Amygdala (tissue), 56 donors: ENCODE measurements around the gene TUBB2B.
A peak's percentile ranks its signal among the peaks of the same experiment; 100 is the strongest.
"Not testable (repeated sequence)": the region's sequence is repeated elsewhere in the genome, so short reads cannot be mapped to it uniquely, and the experiment has no call there.

Experiments used
- DNase-seq, 56 donors: peaks; one replicate each; lab custom pipeline; 2025; lab: John Stamatoyannopoulos, UW

The TUBB2B gene

DNA sequence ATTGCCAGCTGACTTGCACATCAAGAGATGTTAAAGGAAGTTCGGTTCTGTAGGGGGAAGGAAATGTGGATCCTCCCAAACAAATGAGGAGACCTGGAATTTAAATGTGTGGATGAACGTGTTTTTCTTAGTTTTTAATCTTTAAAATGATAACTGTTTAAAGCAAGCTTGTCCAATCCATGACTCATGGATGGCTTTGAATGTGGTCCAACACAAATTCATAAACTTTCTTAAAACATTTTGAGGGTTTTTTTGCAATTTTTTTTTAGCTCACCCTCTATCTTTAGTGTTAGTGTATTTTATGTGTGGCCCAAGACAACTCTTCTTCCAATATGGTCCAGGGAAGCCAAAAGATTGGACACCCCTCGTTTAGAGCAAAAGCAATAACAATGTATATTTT lies 12.6 kb downstream of the TUBB2B start:
- no peak for DNase-seq

GRCh38 chr6:3213334-3213695 lies 14.1 kb downstream of the TUBB2B start:
- DNase-seq = no peak

- no peak for DNase-seq
Measured at GRCh38 chr6:3212261-3212660, 15.2 kb downstream of the TUBB2B start.

DNA sequence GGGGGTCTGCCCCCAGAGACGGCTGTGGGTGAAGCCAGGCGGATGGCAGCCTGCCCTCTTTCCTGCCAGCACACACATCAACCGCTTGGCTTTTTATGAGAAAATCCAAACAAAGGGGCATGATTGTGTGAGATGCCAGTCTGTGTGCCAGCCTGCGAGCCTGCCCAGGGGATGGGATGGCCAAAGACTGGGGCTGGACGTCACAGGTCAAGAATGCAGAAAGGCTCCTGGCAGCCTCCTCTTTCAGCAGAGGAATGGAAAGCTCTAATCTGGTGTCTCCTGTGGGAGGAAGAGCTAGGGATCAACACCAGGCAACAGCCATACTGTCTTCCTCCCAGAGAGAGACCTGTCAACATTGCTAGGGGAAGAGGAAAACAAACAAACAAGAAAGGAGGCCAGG lies 15.8 kb downstream of the TUBB2B start:
- peak in 46 of 56 donors; percentile 30 to 92 (median 68) for DNase-seq

DNA sequence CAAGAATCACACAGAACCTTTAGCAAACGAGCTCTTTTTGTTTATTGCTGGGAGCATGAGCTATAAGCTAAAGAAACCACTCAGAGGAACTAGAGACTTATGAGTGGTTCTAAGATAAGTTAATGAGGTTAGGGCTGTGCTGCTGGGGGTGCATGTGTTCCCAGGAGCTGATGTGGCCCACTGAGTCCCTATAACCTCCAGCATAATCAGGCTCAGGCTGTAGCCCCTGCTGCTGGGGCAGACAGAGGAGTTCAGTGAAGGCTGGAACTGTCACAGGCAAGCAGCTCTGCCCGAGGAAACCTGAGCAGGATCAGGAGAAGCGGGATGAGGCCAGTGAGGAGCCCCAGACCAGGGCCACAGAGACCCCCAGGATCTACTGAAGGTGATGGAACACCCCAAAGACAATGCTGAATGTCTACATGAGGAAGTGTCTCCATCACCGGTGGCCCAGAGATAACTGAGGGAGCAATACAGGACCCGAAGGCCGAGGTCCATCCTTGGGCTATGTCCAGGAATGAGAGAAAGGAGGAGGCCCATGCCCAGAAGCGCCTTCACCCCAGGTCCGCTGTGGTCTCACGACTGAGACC lies 17.3 kb downstream of the TUBB2B start:
- no peak for DNase-seq

DNA sequence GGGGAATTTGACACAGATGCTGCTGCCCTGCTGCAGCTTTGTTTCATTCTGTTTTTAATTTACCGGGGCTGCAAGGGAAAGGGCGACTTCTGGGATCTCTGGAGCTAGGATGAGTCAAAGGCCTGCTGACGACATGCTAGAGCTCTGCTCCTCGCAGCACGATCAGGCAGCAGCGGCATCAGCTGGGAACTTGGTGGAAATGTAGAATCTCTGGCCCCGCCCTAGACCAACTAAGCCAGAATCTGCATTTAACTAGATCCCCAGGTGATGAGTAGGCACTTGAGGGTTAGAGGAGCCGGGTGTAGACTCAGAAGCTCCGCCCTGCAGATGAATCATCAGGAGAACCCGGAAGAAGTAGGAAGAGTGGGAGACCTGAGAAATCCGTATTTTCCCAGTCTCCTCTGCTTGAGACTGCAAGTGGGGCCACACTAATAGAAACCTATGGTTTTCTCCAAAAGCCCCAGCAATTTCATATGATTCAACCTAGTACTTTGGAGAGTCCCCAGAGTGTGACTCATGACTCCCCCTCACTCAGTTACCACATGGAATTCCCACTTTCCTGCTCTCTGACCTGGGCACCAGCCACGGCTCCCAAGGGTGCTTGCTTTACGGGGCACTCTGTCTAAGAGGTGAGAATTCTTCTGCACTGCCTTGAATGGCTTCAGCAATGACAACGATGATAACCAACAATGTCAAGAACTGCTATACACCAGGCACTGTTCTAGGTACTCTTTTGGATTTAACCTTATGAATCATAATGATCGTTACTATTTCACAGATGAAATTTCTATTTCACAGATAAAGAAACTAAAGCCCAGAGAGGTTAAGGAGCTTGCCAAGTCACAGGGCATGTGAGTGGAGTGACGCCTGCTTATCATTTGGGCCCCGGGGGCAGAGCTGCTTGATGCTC lies 18.1 kb downstream of the TUBB2B start:
- peak in 10 of 56 donors; percentile 7 to 55 (median 17) for DNase-seq

- no peak for DNase-seq
Measured at GRCh38 chr6:3208775-3209113, 18.7 kb downstream of the TUBB2B start.

DNA sequence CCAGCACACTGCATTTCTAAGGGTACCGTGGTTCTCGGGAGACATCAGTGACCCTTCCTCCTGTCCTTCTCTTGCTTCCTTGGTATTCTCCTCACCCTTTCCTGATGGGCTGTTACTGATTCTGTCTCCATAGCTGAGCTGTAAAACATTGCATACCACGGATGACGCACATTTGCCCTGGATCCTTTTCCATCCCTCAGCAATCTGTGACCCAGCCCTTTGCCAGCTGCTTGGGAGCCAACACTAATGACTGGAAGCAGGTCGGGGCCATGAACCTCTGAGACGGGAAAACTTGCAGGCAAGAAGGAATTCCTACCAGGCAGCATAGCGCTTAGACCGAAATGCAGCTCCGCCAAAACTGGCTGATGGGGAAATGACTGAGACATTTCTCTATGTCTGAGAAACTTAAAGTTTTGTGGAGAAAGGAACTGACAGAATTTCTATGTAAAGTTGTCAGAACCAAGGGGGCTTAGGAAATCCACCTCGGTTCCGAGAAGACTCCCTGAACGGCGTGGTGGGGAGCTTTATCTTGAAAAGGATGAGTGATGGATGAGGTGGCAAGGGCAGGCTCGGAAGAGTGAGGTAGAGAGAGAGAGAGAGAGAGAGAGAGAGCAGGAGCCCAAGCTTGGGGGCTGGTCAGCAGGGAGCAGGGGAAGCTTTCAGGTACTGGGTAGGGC lies 19.2 kb downstream of the TUBB2B start:
- peak in 3 of 56 donors; percentile 9 to 38 (median 31) for DNase-seq

DNA sequence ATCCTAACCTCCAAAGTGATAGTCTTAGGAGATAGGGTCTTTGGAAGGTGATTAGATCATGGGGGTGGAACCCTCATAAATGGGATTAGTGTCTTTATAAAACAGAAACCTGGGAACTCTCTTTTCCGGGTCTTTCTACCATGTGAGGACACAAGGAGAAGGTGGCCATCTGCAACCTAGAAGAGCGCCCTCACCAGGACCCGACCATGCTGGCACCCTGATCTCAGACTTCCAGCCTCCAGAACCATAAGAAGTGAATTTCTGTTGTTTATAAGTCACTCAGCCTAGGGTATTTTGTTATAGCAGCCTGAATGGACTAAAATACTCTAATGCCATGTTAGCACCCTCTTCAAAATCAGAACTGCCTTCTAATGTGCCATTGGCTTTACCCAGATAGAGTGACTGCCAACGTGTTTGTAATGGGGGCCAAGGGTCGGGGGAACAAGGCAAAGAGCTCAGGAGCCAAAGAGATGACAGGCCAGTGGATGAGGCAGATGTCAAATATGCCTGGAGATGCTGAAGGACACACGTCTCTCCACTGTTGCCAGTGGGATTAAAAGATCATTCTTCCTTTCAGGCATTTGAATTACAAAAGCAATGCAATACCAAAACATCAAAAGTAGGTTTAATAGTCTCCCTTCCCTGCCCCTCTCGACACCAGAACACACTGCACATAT lies 21.0 kb downstream of the TUBB2B start:
- DNase-seq = no peak

GRCh38 chr6:3205913-3206312 lies 21.5 kb downstream of the TUBB2B start:
- no peak for DNase-seq

DNA sequence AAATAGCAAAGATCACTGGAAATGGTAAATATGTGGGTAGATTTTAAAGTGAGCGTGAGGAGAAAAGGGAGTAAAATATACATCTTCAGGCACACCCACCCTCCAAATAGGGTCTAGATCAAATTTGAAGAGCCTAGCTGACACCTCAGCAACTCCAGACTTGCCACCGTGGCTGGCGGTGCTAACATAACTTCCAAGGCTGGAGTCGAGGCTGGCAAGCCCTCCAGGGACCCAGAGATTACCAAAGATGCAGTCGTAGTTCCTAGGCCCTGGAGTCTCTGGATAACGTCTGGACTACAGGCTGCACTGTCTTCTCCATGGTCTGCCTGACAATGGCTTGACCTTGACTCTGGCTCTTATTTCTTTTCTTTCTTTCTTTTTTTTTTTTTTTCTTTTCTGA lies 22.5 kb downstream of the TUBB2B start:
- DNase-seq = no peak

- no peak for DNase-seq
Measured at GRCh38 chr6:3202999-3203696, 24.3 kb downstream of the TUBB2B start.

GRCh38 chr6:3201388-3201787 lies 26.1 kb downstream of the TUBB2B start:
- no peak for DNase-seq

GRCh38 chr6:3200682-3201081 lies 26.8 kb downstream of the TUBB2B start:
- DNase-seq = no peak

DNA sequence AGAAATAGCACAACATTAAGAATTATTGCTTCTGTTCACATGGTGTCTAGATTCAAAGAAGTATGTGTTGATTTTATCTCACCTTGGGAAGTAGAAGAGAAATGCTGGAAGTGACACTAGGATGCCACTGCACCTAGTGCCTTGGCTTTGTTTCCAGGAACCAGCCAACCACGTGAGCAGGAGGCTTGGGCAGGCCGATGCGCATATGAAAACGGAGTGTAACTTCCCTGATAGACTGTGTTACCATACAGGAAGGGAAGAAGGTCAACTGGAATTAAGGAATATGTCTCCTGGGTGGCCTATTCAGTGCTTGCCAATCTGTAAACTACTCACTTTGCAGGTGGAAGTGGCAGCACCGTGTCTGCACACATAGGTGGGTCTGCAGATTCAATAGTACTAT lies 28.1 kb downstream of the TUBB2B start:
- DNase-seq = no peak

- DNase-seq = not testable (repeated sequence)
Measured at GRCh38 chr6:3197734-3198133, 29.7 kb downstream of the TUBB2B start.

- DNase-seq = no peak
Measured at GRCh38 chr6:3196770-3197169, 30.7 kb downstream of the TUBB2B start.

- peak in 21 of 56 donors; percentile 6 to 61 (median 26) for DNase-seq
Measured at GRCh38 chr6:3195695-3196497, 31.6 kb downstream of the TUBB2B start.

- no peak for DNase-seq
Measured at GRCh38 chr6:3195420-3195694, 32.1 kb downstream of the TUBB2B start.
